ENCODE data around the gene CAPZA1. TPM values are rescaled to one million over a fixed set of nuclear protein-coding genes. Genes with fewer than 3 reads are reported as not detected.

The CAPZA1 gene
- total and polyA plus RNA-seq, 2 donors (not counting 1 experiment from before 2014, with no cell fraction given) = 201 to 262 TPM

DNA sequence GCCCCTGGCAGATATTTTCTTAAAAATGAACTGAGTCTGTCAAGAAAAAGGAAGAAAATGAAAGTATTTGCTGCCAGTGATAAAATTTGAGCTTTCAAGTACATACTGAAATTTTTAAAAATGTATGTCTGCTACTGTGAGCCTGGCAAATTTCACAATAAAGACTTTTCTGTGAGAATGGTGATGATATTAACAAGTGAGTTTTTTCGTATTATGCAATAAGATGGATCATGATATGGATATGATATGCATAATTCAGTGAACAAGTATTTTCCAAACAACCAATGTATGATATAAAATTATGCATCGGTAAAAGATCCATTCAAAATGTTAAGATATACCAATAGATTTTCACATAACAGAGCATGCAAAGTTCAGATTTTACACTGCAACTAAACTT lies 16.6 kb upstream of the CAPZA1 start:
- peaks cover 5% of the 10 kb centered on the region for H3K36me3 ChIP-seq (ENCODE audit: control insufficient read depth, insufficient read depth, low read length)
- no peaks in the 10 kb centered on the region for H3K4me1 ChIP-seq (ENCODE audit: control insufficient read depth, extremely low read depth, insufficient read depth, low read length)
- no peak overlapping the region for H3K27ac ChIP-seq (ENCODE audit: insufficient read depth, low read length)
- no peak overlapping the region for H3K4me3 ChIP-seq (replicated peaks in 1 of 4; ENCODE audit: control extremely low read depth in 1 of 4, insufficient read depth in 1 of 4, low read depth in 3 of 4, low read length in 4 of 4)
- H4K20me1 ChIP-seq (ENCODE audit: control insufficient read depth, extremely low read depth, insufficient read depth, low read length) = no peaks in the 10 kb centered on the region
- no peak for DNase-seq (ENCODE audit: low read depth in 2 of 2)
- no peaks in the 10 kb centered on the region for H3K79me2 ChIP-seq (ENCODE audit: control insufficient read depth, insufficient read depth, low read length)
- no peaks in the 10 kb centered on the region for H3K9me3 ChIP-seq (ENCODE audit: control insufficient read depth, insufficient read depth, low read depth, low read length)
- no peak overlapping the region for H2AFZ ChIP-seq (ENCODE audit: low read length)
- no peaks in the 10 kb centered on the region for H3K27me3 ChIP-seq (ENCODE audit: control insufficient read depth, insufficient read depth, low read length)
- no peak overlapping the region for H3K9ac ChIP-seq (ENCODE audit: insufficient read depth, low read length)
- no peak overlapping the region for H3K4me2 ChIP-seq (ENCODE audit: extremely low read depth, insufficient read depth, low read length)
- no peak for TF ChIP-seq EZH2 (IDR thresholded peaks at IDR 0.05; ENCODE audit: low read length, missing control alignments)
- TF ChIP-seq, protein P1, sequence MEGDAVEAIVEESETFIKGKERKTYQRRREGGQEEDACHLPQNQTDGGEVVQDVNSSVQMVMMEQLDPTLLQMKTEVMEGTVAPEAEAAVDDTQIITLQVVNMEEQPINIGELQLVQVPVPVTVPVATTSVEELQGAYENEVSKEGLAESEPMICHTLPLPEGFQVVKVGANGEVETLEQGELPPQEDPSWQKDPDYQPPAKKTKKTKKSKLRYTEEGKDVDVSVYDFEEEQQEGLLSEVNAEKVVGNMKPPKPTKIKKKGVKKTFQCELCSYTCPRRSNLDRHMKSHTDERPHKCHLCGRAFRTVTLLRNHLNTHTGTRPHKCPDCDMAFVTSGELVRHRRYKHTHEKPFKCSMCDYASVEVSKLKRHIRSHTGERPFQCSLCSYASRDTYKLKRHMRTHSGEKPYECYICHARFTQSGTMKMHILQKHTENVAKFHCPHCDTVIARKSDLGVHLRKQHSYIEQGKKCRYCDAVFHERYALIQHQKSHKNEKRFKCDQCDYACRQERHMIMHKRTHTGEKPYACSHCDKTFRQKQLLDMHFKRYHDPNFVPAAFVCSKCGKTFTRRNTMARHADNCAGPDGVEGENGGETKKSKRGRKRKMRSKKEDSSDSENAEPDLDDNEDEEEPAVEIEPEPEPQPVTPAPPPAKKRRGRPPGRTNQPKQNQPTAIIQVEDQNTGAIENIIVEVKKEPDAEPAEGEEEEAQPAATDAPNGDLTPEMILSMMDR (conservative IDR thresholded peaks at IDR 0.05 in 1 of 2, IDR thresholded peaks at IDR 0.05 in 1 of 2; ENCODE audit: low read depth in 1 of 2, low read length in 2 of 2) = no peak

DNA sequence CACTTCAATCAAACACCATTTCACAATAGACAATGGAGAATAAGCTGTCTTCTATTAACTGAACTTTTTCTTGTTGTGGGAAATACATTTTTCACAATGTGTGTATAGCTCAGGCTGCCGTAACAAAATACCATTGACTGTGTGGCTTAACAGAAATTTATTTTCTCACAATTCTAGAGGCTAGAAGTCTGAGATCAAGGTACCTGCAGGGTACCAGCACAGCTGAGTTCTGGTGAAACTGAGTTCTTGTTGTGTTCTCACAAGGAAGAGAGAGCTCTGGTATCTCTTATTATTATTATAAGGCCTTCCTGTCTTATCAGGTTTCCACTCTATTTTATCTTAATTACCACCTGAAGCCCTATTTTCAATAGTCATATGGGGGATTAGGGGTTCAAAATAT lies 16.1 kb upstream of the CAPZA1 start:
- Histone ChIP-seq H4K20me1 (ENCODE audit: control insufficient read depth, extremely low read depth, insufficient read depth, low read length) (no peaks in the 10 kb centered on the region), H3K9ac (ENCODE audit: insufficient read depth, low read length) (no peak overlapping the region), H3K9me3 (ENCODE audit: control insufficient read depth, insufficient read depth, low read depth, low read length) (no peaks in the 10 kb centered on the region), H3K27me3 (ENCODE audit: control insufficient read depth, insufficient read depth, low read length) (no peaks in the 10 kb centered on the region), H3K4me2 (ENCODE audit: extremely low read depth, insufficient read depth, low read length) (no peak overlapping the region), H3K79me2 (ENCODE audit: control insufficient read depth, insufficient read depth, low read length) (no peaks in the 10 kb centered on the region), H3K27ac (ENCODE audit: insufficient read depth, low read length) (no peak overlapping the region), H3K4me3 (replicated peaks in 1 of 4; ENCODE audit: control extremely low read depth in 1 of 4, insufficient read depth in 1 of 4, low read depth in 3 of 4, low read length in 4 of 4) (no peak overlapping the region), H2AFZ (ENCODE audit: low read length) (no peak overlapping the region), H3K36me3 (ENCODE audit: control insufficient read depth, insufficient read depth, low read length) (peaks cover 6% of the 10 kb centered on the region), H3K4me1 (ENCODE audit: control insufficient read depth, extremely low read depth, insufficient read depth, low read length) (no peaks in the 10 kb centered on the region)
- no peak for DNase-seq (ENCODE audit: low read depth in 2 of 2)
- TF ChIP-seq, protein P1 (conservative IDR thresholded peaks at IDR 0.05 in 1 of 2, IDR thresholded peaks at IDR 0.05 in 1 of 2; ENCODE audit: low read depth in 1 of 2, low read length in 2 of 2) = no peak
- no peak for TF ChIP-seq EZH2 (IDR thresholded peaks at IDR 0.05; ENCODE audit: low read length, missing control alignments)

DNA sequence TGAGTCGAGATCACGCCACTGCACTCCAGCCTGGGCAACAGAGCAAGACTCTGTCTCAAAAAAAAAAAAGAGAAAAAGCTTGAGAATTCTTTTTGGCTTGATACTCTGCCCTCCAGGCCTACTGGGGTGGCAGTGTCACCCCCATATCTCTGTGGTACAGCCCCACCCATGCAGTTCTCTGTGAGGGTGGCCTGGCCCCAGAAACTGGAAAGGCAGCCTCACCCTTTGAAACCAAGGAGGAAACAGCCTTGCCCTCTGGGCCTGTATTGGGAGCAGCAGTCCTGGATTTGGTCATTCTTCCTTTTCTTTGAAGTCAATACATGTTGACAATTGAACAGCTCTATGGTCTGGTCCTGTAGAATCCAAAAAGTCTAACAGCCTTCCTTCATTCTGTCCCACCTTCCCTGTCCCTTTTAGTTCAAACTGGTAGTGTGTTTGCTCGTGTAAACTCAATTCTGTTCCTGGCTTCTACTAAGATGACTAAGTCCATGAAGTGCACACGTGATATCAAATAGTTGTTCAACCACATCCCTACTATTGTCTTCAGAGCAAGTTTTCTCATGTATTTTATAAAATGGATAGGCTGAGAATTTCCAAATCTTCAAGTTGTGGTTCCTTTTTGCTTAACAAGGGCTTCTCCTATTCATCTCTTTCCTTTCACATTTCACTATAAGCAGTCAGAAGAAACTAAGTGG lies 13.9 kb upstream of the CAPZA1 start:
- Histone ChIP-seq H2AFZ (ENCODE audit: low read length) (no peak overlapping the region), H3K4me3 (replicated peaks in 1 of 4; ENCODE audit: control extremely low read depth in 1 of 4, insufficient read depth in 1 of 4, low read depth in 3 of 4, low read length in 4 of 4) (no peak overlapping the region), H3K79me2 (ENCODE audit: control insufficient read depth, insufficient read depth, low read length) (no peaks in the 10 kb centered on the region), H3K27me3 (ENCODE audit: control insufficient read depth, insufficient read depth, low read length) (no peaks in the 10 kb centered on the region), H3K9ac (ENCODE audit: insufficient read depth, low read length) (no peak overlapping the region), H3K4me1 (ENCODE audit: control insufficient read depth, extremely low read depth, insufficient read depth, low read length) (no peaks in the 10 kb centered on the region), H3K9me3 (ENCODE audit: control insufficient read depth, insufficient read depth, low read depth, low read length) (no peaks in the 10 kb centered on the region), H4K20me1 (ENCODE audit: control insufficient read depth, extremely low read depth, insufficient read depth, low read length) (no peaks in the 10 kb centered on the region), H3K36me3 (ENCODE audit: control insufficient read depth, insufficient read depth, low read length) (peaks cover 7% of the 10 kb centered on the region), H3K27ac (ENCODE audit: insufficient read depth, low read length) (no peak overlapping the region), H3K4me2 (ENCODE audit: extremely low read depth, insufficient read depth, low read length) (no peak overlapping the region)
- TF ChIP-seq, protein P1 (conservative IDR thresholded peaks at IDR 0.05 in 1 of 2, IDR thresholded peaks at IDR 0.05 in 1 of 2; ENCODE audit: low read depth in 1 of 2, low read length in 2 of 2) = no peak
- no peak for TF ChIP-seq EZH2 (IDR thresholded peaks at IDR 0.05; ENCODE audit: low read length, missing control alignments)
- DNase-seq (ENCODE audit: low read depth in 2 of 2) = peak in 1 of 2 donors; percentile 46
